Thyroid gland (tissue), 4 donors: ENCODE data around the gene NOS2. TPM values are rescaled to one million over a fixed set of nuclear protein-coding genes. Genes with fewer than 3 reads are reported as not detected.
A peak's percentile ranks its signal among the peaks of the same experiment; 100 is the strongest.
"Not testable (repeated sequence)": the region's sequence is repeated elsewhere in the genome, so short reads cannot be mapped to it uniquely, and the experiment has no call there.

Source experiments
- DNase-seq, 2 donors: peaks; one replicate each; pipeline ENCODE4 v3.0.0-alpha.2; 2019
- H3K27ac ChIP-seq, 3 donors: fragments of 200-600 bp; sonication (generic); 1 replicate in 2 of 3; 2 replicates in 1 of 3; pipeline ENCODE4 v1.5.1; 2016 to 2019; ENCODE audit warnings: mild to moderate bottlenecking in 1 of 3, moderate library complexity in 1 of 3
- H3K27me3 ChIP-seq: fragments of 200-600 bp; sonication (generic); one replicate; pipeline ENCODE4 v1.5.1; 2019
- H3K36me3 ChIP-seq, 2 donors: fragments of 200-600 bp; sonication (generic); one replicate each; pipeline ENCODE4 v1.5.1; 2016 to 2019
- H3K4me1 ChIP-seq, 2 donors: fragments of 200-600 bp; sonication (generic); one replicate each; pipeline ENCODE4 v1.5.1; 2017 to 2019
- H3K4me3 ChIP-seq, 3 donors: fragments of 200-600 bp; sonication (generic); replicated peaks in 1 of 3; 1 replicate in 2 of 3; 2 replicates in 1 of 3; pipeline ENCODE4 v1.5.1; 2016; ENCODE audit warnings: mild to moderate bottlenecking in 1 of 3
- H3K9me3 ChIP-seq: fragments of 200-600 bp; sonication (generic); one replicate; pipeline ENCODE4 v1.5.1; 2017
- POLR2A ChIP-seq, 2 donors: fragments of 450-650 bp; IDR thresholded peaks; one replicate each; pipeline ENCODE4 v1.6.1; 2017; ENCODE audit warnings: antibody characterized with exemption in 2 of 2, mild to moderate bottlenecking in 2 of 2, moderate library complexity in 1 of 2
- WGBS, 2 donors: methylation state at CpG; one replicate each; pipeline ENCODE4 v1.1.5; 2017; 5-methylcytosine and 5-hydroxymethylcytosine counted together
- intact Hi-C: fragments of 100-400 bp; cut with DNase I; formaldehyde crosslinking; loops from one replicate; pipeline ENCODE4 v1.15.1; 2023
- total RNA-seq, 4 donors: library from RNA; depleted of rRNA; stranded (reverse); fragments of >200 nt; gene quantifications; one replicate each; pipeline ENCODE4 v1.2.3, GENCODE V29; 2016
- TF ChIP-seq, protein P1 (sequence below), 6 experiments: fragments of 200-600 bp in 3 of 6; fragments of 450-650 bp in 3 of 6; sonication (generic) in 3 of 6; IDR thresholded peaks; one replicate each; pipeline ENCODE4 v1.5.1; 2016 to 2019; ENCODE audit warnings: antibody characterized with exemption in 6 of 6, mild to moderate bottlenecking in 2 of 6, inconsistent platforms in 1 of 6, moderate library complexity in 1 of 6

NOS2 gene
- total RNA-seq, 4 donors from 2014 or later: 0.22 to 1.1 TPM; not detected in 2

GRCh38 chr17:27824176-27824715 lies 23.9 kb upstream of the NOS2 start:
- intact Hi-C loops: no loop called here
- H3K4me1 ChIP-seq: no peaks in the 10 kb centered on the region
- H3K27ac ChIP-seq: no peak overlapping the region
- H3K9me3 ChIP-seq: no peaks in the 10 kb centered on the region
- H3K36me3 ChIP-seq: no peaks in the 10 kb centered on the region
- 36 to 44% methylated on average over 3 of the region's 3 CpGs for WGBS, 2 donors
- H3K27me3 ChIP-seq: no peaks in the 10 kb centered on the region
- peak; percentile 21 to 25 for DNase-seq
- no peak for TF ChIP-seq POLR2A (IDR thresholded peaks at IDR 0.05)
- TF ChIP-seq, protein P1, sequence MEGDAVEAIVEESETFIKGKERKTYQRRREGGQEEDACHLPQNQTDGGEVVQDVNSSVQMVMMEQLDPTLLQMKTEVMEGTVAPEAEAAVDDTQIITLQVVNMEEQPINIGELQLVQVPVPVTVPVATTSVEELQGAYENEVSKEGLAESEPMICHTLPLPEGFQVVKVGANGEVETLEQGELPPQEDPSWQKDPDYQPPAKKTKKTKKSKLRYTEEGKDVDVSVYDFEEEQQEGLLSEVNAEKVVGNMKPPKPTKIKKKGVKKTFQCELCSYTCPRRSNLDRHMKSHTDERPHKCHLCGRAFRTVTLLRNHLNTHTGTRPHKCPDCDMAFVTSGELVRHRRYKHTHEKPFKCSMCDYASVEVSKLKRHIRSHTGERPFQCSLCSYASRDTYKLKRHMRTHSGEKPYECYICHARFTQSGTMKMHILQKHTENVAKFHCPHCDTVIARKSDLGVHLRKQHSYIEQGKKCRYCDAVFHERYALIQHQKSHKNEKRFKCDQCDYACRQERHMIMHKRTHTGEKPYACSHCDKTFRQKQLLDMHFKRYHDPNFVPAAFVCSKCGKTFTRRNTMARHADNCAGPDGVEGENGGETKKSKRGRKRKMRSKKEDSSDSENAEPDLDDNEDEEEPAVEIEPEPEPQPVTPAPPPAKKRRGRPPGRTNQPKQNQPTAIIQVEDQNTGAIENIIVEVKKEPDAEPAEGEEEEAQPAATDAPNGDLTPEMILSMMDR (IDR thresholded peaks at IDR 0.05): no peak
- no peak overlapping the region for H3K4me3 ChIP-seq

- H3K27ac ChIP-seq, H3K9me3 ChIP-seq, H3K27me3 ChIP-seq, H3K36me3 ChIP-seq, DNase-seq, H3K4me3 ChIP-seq, intact Hi-C loops: not testable (repeated sequence)
- peaks cover 0 to 13% of the 10 kb centered on the region in 2 donors for H3K4me1 ChIP-seq
- WGBS, 2 donors: 86 to 90% methylated on average over 10 of the region's 10 CpGs
Observed at GRCh38 chr17:27822108-27822507, 21.8 kb upstream of the NOS2 start.

- intact Hi-C loops: no loop called here
- WGBS, 2 donors: 97 to 98% methylated on average over 3 of the region's 3 CpGs
- H3K27ac ChIP-seq: no peak overlapping the region
- peaks cover 0 to 13% of the 10 kb centered on the region in 2 donors for H3K4me1 ChIP-seq
- no peaks in the 10 kb centered on the region for H3K9me3 ChIP-seq
- no peak for TF ChIP-seq POLR2A (IDR thresholded peaks at IDR 0.05)
- TF ChIP-seq, protein P1 (IDR thresholded peaks at IDR 0.05): no peak
- no peak overlapping the region for H3K4me3 ChIP-seq
- no peaks in the 10 kb centered on the region for H3K27me3 ChIP-seq
- no peak for DNase-seq
- no peaks in the 10 kb centered on the region for H3K36me3 ChIP-seq
Observed at GRCh38 chr17:27821318-27821717, 21.0 kb upstream of the NOS2 start.

DNA sequence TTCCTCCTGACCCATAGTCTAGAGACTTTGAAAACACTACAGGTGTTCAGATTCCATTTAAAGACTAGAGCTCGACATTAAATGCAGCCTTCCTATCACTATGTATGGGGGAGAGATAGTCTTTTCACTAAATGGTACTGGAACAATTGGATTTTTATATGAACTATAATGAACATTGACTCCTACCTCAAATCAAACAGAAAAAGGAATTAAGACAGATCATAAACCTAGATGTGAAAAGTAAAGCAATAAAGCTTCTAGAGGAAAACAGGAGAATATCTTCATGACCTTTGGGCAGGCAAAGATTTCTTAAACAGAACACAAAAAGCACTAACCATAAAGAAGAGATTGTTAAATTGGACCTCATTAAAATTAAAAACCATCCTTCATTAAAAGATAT lies 18.8 kb upstream of the NOS2 start:
- intact Hi-C loops: no loop called here
- no peak overlapping the region for H3K27ac ChIP-seq
- H3K27me3 ChIP-seq: no peaks in the 10 kb centered on the region
- H3K4me3 ChIP-seq: no peak overlapping the region
- TF ChIP-seq, protein P1 (IDR thresholded peaks at IDR 0.05): no peak
- TF ChIP-seq POLR2A (IDR thresholded peaks at IDR 0.05): no peak
- peaks cover 0 to 13% of the 10 kb centered on the region in 2 donors for H3K4me1 ChIP-seq
- H3K9me3 ChIP-seq: no peaks in the 10 kb centered on the region
- WGBS, 2 donors: 79 to 89% methylated on average over 1 of the region's 1 CpG
- H3K36me3 ChIP-seq: no peaks in the 10 kb centered on the region
- DNase-seq: no peak

DNA sequence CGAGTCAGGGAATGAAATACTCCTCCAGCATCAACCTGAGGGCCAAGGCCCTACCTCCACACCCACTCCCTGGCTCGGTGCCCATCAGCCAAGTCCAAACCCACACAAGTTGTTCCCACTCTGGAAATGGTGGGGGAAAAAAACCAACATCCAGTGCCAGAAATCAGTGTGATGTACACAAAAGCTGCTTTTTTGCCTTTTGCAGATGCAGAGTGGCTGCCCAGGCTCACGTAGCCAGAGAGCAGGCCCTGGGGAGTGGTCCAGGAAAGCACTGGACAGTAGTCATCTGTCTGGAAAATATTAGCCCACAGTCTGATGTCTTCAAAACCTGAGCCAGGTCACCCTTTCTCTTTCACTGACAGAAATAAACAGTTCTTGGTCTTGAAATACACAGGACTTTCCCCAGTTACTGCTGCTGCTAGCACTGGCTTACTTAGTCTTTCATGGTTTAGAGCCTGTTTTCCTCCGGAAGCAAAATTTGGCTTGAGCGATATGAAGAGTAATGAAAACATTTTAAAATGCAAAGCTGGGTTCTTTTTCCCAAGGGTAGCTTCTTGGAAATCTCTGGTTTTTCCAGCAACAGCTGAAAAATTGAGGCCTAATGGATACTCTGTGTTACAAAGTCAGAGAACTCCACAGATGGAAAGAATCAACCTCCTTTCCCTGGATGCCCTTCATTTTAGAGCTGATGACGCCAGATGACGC lies 18.2 kb upstream of the NOS2 start:
- intact Hi-C loops: no loop called here
- no peak overlapping the region for H3K27ac ChIP-seq
- 57 to 68% methylated on average over 6 to 7 of the region's 7 CpGs for WGBS, 2 donors
- H3K4me3 ChIP-seq: no peak overlapping the region
- no peaks in the 10 kb centered on the region for H3K9me3 ChIP-seq
- TF ChIP-seq POLR2A (IDR thresholded peaks at IDR 0.05): no peak
- TF ChIP-seq, protein P1 (IDR thresholded peaks at IDR 0.05): no peak
- DNase-seq: peak; percentile 37 to 50
- H3K36me3 ChIP-seq: no peaks in the 10 kb centered on the region
- peaks cover 0 to 13% of the 10 kb centered on the region in 2 donors for H3K4me1 ChIP-seq
- no peaks in the 10 kb centered on the region for H3K27me3 ChIP-seq
